Astrocyte of the spinal cord (primary cell): ENCODE results near the gene PALLD.

Experiments
- DNase-seq: peaks from one replicate; pipeline ENCODE4 v3.0.0; 2011; ENCODE audit warnings: low read depth, low spot score
- H3K4me3 ChIP-seq: 2 replicates; pipeline ENCODE4 v1.5.1; 2011; ENCODE audit warnings: low read depth, mild to moderate bottlenecking, low read length, moderate library complexity
- CTCF ChIP-seq: IDR thresholded peaks from 2 replicates; pipeline ENCODE4 v1.5.1; 2012; ENCODE audit warnings: low read depth, mild to moderate bottlenecking, low read length, inconsistent platforms
- in situ Hi-C: cut with HindIII; loops from 2 replicates; pipeline ENCODE4 v1.10.0; 2017; ENCODE audit warnings: low sequenced_read_pairs

Gene PALLD

GRCh38 chr4:168825975-168826374 is 329.1 kb downstream of the PALLD start:
- no peak for TF ChIP-seq CTCF
- no peak for DNase-seq
- in situ Hi-C loops: no loop called here
- no peak overlapping the region for H3K4me3 ChIP-seq

- no peak for TF ChIP-seq CTCF
- H3K4me3 ChIP-seq: no peak overlapping the region
- in situ Hi-C loops: no loop called here
- no peak for DNase-seq
These were observed 329.8 kb downstream of the PALLD start for GRCh38 chr4:168826620-168827019.

GRCh38 chr4:168830777-168831512 is 334.1 kb downstream of the PALLD start:
- DNase-seq: peak; percentile 53
- no peak for TF ChIP-seq CTCF
- in situ Hi-C loops: no loop called here
- peak overlapping the region; percentile 94 for H3K4me3 ChIP-seq

DNA sequence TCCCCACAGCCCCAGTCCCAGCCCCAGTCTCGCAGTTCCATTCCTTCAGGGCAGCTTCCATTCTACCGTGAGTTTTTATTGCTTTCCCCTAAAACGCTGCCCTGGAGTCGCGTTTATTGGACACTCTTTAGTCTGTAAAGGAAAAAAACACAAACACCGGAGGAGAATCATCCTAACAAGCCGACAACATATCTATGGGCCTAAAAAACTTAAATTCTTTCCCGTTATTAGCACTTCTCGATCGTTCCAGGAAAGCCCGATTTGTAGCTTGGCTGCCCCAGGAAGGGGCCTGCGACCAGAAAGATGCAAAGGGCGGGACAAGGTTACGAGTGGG is 334.7 kb downstream of the PALLD start:
- H3K4me3 ChIP-seq: peak overlapping the region; percentile 94
- no peak for DNase-seq
- TF ChIP-seq CTCF: no peak
- in situ Hi-C loops: no loop called here

DNA sequence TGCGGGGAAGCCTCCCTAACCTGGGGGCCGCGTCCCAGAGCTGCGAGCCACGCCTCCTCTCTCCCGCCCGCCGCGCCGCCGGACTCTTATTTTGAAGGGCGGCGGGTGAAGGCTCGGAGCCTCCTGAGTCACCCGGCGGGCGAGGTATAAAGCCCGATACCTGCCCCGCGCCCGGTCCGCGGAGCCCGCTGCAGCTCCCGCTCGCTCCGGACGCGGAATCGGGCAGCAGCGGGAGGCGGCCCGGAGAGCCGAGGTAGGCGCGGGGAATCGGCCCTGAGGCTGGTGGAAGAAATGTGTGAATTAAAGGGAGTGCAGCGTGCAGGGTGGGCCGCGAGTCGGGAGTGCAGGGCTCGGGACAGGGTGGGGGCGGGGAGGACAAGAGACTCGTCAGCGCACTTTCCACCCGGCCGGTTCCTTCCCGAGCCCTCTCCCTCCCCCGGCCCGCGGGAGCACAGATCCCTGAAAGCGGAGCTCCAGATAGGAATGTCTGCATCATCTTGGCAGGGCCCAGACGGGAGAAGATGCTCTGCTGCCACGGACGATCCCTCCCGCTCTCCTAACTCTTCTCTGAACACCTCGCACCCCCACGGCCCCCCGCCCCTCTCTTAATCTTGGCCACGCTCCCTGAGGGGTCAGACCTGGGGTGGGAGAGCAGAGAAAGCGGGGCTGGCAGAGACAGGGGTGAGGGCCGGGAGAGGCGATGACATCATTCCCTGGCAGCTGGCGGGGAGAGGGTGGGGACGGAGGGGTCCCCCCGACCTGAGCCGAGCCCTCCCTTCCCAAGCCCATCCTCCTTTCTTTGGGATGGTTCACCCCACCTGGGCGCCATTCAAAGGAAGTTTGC is 335.3 kb downstream of the PALLD start:
- in situ Hi-C loops: no loop called here
- peak overlapping the region; percentile 94 for H3K4me3 ChIP-seq
- no peak for TF ChIP-seq CTCF
- DNase-seq: peak; percentile 89

GRCh38 chr4:168832763-168833575 is 336.1 kb downstream of the PALLD start:
- peak; percentile 45 for DNase-seq
- in situ Hi-C loops: no loop called here
- TF ChIP-seq CTCF: peak; percentile 52
- H3K4me3 ChIP-seq: peak overlapping the region; percentile 94
